Measurements from ENCODE around the gene RUNX2.

RUNX2 gene

DNA sequence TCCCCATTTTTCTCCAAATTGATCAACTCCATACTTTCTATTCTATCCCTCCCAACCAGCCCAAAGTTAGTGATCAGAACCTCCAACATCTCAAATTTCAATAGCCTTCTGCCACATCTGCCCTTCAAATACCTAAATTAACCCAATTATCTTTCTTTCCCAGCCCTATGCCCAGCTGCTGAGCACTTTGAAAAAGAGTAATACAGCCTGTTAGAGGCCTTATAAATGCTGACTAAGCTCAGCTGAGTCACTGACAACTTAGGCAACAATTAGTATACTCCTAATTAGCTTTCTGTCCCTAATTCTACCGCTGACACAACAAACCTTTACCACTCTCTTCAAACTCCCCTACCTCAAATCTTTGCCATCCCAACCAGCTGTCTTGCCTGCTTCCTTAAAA is 23.5 kb downstream of the RUNX2 start:
- DNase-seq = no peak

DNA sequence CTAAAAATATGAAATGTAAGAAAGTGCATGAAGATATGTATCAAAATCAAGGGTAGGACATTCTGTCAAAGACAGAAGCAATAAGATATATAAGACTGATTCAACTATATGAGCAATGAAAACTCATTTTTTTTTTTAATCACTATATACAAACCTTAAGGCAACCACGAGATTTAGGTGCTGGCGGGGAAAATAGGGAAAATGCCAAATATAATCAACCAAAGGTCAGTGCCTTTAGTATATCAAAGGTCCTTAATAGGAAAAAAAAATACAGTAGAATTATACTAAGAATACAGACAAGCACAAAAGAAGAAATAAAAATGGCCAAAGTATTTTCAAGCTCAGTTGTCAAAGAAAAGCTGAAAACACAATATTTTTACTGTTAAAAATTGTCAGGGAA is 25.5 kb downstream of the RUNX2 start:
- no peak for DNase-seq

DNA sequence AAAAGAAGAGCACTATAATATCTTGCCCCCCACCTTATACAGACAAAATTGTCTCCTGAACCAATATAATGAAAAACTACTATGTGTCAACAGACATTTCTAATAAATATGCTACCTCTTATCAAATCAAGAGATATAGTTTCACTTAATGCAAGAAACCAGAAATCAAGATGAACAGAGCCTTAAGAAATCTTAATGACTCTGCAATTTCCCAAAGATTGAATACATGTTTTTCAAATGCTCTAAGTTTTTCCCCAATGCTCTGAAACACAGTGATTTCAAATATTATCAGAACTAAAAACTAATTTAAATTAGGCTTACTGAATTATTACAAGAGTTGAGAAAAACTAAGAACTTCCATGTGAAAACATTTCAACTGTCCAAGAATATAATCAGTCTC is 36.3 kb downstream of the RUNX2 start:
- DNase-seq = no peak

DNA sequence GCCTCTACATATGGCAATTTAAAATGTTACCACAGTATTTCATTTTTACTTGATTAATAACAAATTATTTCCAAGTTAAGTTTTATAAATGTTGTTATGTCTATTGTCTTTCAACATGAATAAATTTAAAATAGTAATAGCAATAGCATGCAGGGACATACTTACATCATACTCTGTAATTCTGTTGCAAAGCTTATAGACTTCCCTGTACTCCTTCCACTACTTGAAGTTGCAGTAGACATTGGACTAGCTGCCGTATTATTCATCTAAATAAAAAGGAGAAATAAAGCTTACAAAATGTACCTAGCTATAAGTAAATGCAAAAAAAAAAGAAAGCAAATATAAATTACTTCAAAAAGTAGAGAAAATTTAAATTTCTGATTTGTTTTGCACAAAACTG is 36.9 kb downstream of the RUNX2 start:
- DNase-seq = no peak

DNA sequence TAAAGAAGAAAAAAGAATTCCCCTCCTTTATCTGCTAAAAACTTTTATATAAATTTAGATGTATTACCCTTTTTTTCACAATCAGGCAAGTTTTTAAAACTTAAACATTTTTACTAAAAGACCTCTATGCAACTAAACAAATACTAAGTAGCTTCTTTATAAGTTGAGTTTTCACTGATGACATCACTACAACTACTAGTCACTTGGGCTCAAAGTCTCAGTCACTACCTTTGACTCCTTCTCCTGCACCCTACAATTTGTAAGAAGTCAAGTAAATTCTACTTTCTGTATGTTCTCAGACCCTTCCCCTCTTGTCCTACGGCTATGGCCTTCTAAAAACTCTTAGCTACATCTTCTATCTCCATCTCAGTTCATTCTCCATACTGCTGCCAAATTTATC is 38.4 kb downstream of the RUNX2 start:
- DNase-seq = no peak

DNA sequence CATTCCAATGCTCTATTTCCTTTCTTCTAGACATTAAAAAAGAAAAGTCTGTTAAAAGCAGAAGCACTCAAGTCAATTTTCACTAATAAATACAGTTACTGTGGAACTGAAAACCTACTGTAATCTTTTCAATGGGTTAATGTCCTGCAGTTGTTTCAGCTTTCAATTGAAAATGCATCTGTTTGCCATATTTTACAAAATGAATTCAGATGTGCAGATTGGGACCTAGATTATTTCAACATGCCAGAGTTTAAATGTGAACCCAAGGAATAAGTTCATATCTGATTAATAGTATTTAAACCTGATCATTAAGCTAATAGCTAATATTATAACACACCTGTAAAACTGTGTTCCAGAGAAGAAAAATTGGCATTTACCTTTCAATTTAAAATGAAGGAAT is 39.9 kb downstream of the RUNX2 start:
- no peak for DNase-seq

DNA sequence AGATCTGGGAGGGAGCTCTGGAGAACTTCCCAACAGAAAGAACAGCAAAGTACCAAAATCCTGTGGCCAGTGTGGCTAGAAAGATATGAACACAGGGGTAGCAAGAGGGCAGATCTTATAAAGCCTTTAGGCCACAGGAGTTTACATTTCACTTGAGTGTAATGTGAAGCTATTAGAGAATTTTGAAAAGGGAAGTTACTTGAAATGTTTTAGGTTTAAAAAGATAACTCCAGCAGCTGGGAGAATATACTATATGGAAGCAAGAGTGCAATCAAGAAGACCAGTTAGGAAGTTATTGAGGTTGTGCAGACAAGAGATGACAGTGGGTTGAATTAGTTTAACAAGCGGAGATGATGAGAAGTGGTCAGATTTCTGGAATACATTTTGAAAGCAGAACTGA is 41.7 kb downstream of the RUNX2 start:
- no peak for DNase-seq

DNA sequence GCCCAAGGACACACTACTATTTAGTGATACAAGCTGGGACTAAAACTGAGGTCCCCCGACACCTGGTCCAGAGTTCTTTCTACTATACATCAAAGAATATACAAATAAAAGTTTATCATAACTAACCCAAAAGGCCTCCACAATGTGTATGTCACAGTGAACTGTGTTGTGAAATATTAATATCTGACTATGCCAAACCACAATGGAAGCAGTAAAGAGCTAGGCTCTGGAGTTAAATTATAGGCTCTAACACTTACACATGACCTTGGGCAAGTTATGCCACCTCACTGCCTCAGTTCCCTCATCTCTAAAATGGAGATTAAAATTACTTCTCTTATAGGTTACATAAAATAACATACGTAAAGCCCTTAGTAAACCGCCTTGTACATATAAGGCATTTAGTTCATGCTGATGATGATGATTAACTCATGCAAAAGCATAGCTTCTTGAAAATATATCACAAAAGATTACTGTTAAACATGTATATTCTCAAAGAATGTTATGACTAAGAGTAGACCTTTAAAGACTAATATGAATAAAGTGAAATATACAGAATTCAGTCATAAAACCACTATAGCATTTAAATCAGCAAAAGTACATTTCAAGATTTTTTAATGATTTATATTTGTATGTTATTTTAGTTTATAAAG is 43.9 kb downstream of the RUNX2 start:
- DNase-seq = no peak

DNA sequence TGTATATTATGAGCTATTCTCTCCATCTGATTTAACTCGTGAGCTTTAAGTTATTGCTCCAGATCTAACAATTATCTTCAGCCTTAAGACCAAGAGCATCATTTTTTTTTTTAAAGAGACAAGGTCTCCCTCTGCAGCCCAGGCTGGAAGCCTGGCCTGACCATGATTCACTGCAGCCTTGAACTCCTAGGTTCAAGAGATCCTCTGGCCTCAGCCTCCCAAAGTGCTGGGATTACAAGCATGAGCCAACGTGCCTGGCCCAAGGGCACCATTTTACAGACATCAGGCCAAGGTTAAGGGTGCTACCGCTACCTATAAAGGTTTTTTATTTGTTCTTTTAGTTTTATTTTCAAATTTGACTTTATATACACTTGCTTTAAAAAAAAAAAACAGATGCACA is 47.3 kb downstream of the RUNX2 start:
- DNase-seq = no peak

DNA sequence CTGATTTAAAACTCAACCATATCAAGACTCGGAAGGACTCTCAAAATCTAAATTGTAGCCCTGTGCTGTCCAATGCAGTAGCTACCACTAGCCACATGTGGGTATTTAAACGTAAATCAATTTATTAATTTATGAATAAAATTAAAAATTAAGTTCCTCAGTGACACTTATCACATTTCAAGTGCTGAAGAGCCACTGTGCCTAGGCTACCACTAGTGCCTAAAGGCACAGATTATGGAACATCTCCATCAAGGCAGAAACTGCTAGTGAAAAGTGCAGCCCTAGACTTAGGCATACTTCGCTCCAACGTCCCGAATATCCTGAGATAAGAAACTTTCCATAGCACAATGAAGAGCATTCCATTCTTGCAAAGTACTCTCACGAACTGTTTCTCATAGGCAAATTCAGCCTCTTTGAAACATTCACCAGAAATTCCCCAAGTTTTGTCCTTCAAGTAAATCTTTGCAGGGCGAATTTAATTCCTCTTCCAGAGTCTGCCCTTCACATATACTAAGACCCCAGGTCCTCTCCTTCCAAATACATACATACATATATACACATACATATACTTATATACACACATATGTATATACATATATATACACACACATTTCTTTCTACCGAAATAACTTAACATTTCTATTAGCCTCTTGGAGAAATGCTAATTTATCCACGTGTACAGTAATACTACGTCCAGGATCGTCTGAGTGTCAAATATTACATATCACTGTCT is 48.3 kb downstream of the RUNX2 start:
- DNase-seq = peak in 1 of 6 experiments; percentile 24

DNA sequence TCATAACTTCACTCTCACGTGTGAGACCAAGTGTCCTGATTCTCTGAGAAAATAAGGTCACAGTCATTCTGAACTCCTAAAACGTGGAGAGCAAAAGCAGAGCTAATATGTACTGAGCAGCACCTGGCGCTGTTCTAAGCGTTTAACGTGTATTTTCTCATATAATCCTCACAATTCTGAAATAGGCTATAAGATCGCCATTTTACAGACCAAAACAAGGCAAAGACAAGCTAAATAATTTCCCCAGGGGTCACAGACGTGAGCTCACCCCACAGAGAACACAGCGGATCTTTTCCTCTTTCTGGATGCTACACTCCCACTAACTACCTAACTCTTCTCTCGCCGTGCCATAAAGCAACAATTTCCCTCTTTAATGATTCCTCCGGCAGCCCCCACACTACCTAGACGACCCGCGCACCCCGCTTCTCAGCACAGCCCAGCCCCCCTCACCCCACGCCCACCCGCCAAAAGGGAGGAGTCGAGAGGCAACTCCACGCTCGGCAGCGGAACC is 49.0 kb downstream of the RUNX2 start:
- no peak for DNase-seq

DNA sequence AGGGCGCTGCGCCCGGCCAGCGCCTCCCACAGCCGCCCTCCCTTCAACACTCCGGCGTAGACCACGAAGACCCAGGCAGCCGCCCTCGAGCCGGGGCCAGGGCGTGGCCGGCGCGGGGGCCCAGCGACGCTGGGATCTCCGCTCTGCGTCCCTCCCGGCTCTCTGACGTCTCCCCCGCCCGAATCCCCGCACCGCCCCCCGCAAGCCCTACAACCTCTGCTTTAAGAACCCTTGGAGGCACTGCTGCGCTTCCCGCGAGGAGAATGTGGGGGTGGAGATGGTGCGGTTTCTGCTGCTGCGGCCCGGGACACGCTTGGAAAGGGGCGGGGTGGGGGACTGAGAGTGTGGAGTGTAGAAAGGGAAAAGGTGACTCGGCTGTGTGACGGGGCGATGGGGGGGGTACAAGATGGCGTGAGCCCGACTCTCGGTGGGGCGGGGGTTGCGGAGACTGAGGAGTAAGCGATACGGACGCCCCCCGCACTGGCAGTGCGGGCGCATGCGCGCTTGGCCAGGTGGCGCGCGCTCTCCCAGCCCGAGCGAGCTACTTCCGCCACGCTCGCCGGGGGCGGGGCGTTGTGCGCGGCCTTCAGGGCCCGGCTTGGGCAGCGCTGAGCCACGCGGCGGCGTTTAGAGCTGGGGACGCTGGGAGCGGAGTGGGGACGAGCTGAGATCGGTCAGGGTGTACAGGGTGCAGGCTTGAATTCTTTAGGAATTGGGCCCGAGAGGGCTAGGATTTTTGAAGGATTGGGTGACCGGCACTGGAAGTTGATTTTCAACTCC is 49.6 kb downstream of the RUNX2 start, which contains the start of gene SUPT3H:
TSS of gene SUPT3H (minus strand) at position 381 of the 780 bp plus-strand sequence.
- DNase-seq = peak; percentile 79 to 90 (median 88)

DNA sequence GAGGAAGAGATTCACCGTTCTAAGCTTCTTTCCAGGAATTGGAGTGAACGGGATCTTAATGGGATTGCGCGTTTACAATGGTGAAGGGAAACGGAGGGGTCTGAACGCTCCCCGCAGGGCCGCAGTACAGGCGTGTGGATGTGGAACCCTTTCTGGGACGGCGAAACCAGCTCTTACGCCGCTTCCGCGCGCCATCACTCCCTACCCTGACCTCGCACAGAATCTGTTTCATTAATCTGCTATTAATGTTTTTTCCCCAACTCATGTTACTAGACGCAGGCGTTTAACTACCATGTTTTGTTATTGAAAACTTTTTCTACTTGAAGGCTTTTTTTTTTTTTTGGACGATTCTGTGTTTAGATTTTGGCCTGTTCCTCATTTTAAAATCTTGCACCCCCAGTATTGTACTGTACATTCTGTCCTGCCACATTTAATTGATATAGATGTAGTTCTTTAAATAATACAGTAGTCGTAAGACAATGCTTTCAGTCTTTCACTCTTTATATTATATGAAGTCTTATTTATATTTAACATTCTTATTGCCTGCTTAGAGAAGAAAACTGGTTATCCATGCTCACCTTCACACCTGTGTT is 50.3 kb downstream of the RUNX2 start:
- DNase-seq = peak in 2 of 6 experiments; percentile 32 to 34

DNA sequence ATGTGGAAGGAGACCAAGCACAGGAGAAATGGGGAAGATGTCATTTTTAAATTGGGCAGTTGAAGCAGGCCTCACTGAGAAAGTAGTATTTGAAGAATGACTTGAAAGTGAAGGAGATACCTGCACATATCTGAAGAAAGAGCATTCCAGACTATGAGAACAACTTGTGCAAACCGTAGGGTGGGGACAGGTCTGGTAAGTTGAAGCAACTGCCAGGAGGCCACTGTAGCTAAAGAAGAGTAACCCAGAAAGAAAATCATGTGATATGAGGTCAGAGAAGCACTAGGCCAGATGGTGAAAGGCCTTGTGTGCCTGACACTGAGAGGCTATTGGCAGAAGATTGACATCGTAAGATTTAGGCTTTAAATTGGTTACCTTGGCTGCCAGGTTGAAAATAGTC is 54.3 kb downstream of the RUNX2 start:
- no peak for DNase-seq

DNA sequence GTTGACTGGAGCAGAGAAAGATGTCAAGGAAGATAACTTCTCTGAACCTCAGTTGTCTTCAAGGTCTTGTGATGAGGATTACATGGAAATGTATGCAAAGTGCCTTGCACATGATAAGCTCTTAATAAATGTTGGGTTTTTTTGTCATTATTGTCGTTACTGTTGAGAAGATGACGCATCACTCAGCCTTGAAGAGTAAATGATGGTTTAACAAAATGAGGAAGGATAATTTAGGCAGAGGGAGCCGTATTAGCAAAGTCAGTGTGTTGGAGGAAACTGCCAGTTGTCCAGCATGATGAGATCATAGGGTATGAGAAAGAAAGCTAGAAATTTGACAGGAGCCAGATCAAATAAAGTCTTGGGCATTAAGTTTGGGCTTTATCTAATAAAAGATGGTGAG is 58.4 kb downstream of the RUNX2 start:
- DNase-seq = no peak

DNA sequence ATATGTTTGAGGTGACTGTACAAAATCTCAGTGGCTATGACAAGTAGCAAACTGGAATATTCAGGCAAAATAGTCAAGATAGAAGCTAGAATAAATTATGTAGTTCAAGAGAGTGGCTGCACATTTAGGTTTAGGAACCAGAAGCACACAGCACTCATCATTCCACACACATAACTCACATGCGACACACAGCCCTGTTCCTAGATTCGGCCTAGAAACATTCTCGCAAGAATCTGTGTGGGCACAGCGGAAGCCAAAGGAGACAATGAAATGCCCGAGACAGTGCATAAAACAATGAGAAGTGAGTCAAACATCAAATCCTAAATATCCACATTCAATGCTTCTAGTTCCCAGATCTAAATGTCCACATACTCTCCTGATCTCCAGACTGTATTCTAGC is 59.1 kb downstream of the RUNX2 start:
- DNase-seq = no peak

DNA sequence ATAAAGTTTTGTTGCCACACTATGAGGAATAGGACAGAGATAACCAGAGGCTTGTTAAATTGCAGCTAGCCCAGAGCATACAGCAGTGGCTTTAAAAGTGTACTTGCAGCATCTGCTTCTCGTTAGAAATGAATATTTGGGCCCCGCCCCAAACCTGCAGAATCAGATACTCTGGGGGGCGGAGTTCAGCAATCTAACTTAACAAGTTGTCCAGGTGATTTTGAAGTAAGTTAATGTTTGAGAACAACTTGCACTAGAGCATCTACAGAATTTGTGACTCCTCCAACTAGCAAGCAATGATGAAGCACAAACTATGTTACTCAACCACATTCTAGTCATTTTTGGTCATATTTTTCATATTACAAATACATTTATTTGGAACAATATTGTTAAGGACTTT is 60.2 kb downstream of the RUNX2 start:
- DNase-seq = no peak

DNA sequence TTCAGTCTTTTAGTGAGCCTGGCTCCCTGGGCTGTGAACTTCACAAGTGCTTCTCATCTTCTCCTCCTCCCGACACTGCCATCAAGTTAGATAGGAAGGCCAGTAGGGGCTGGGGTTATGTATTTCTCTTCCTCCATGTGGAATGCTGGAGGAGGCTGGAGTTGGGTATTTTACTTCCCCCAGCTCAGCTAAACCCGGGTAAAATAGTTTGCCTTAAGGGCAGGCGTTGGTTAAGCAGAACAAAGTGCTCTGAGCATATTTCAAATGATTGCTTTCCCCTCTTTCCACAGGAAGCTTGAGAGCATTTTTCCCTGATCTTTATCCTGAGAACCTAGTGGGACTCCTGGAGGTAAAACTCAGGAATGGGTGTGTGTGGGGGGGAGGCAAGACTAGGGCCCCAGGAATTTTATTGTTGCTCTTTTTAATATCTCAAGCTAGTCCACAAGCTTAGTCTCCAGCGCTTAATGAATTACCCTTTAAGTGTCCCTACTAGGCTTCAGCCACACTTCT is 66.5 kb downstream of the RUNX2 start:
- DNase-seq = no peak

DNA sequence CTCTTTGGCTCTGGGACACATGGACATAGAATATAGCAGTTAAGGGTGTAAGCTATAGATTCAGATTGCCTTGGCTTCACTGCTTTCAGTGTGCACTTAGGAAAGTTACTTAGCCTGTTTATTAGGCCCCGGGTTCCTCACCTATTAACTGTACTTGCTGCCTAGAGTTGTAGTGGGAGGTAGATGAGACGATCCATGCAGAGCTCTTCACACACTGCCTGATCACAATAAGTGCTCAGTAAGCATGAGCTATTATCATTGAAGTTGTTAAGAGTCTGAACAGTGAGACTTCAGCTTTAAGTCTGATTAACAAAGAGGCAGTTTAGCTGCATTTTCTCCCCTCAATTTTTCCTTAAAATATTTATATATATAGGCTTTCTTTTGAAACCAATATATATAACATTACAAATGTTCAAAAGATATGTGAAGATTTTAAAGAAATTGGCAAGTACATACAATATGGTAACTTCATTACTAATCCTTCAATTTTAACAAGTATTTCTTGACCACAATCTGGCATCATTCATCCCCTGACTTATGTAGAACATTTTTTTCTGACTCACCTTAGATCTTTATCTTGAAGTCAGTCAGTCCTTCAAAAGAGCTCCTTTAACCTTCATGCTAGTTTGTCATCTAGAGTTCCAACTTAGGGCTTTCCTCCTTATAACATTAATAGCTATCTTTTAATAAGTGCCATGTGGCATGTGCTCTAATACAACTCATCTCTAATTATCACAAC is 70.1 kb downstream of the RUNX2 start:
- no peak for DNase-seq

DNA sequence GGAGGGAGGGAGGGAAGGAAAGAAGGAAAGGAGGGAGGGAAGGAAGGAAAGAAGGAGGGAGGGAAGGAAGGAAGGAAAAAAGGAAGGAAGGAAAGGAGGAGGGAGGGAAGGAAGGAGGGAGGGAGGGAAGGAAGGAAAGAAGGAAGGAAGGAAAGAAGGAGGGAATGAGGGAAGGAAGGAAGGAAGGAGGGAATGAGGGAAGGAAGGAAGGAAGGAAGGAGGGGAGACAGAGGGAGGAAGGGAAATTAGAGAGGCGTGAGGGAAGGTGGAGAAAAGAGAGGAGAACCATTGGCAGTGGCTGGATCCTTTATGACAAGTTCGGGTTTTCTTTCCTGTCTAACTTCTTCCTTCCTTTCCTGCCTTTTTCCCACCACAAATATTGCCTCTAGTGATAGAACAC is 71.9 kb downstream of the RUNX2 start:
- no peak for DNase-seq

DNA sequence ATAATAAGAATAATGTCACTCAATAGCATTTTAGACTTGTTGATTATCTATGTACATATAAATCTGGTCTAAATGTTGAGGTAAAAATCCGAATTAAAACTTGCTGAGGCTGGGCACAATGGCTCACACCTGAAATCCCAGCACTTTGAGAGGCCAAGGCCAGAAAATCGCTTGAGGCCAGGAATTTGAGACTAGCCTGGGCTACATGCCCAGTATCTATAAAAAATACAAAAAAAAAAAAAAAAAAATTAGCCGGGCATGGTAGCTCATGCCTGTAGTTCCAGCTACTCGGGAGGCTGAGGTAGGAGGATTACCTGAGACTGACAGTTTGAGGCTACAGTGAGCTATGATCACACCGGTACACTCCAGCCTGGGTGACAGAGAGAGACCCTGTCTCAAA is 83.8 kb downstream of the RUNX2 start:
- DNase-seq = no peak

DNA sequence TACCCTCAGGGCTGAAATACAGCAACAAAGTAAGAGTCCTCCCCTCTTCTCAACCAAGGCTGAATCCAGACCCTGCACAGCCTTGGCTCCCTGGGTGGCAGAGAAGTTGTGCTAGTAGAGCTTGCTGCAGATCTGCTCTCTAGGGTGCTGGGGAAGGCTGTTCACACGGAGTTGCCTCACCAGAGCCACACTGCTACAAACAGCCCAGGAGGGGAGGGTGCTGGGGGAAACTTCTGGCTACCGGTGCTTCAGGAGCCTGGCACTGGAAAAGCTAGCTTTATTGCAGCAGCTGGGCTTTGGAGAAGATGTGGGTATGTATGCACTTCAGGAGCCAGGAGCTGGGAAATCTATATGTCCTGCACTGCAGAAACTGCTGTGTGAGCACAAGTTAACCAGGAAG is 87.2 kb downstream of the RUNX2 start:
- DNase-seq = no peak

Data from stimulated activated naive CD4-positive, alpha-beta T cell (primary cell).